GM18502 (cell line): ENCODE measurements around the gene SNAP29.
A peak's percentile ranks its signal among the peaks of the same experiment; 100 is the strongest.
"Not testable (repeated sequence)": the region's sequence is repeated elsewhere in the genome, so short reads cannot be mapped to it uniquely, and the experiment has no call there.

Experiments
- ATAC-seq: cut with Tn5 transposase; IDR thresholded peaks from one replicate; pipeline ENCODE4 v1.9.1; 2021; ENCODE audit warnings: mild to moderate bottlenecking; ENCODE audit not compliant: unreplicated experiment, poor library complexity

The SNAP29 gene

GRCh38 chr22:20858615-20859416 lies at the start of gene SNAP29, which contains the start of gene PI4KA:
TSS of gene SNAP29 (plus strand) at chr22:20859007. CDS start at chr22:20859111, 104 bp downstream.
TSS of gene PI4KA (minus strand) at chr22:20858811. CDS start at chr22:20858725, 86 bp downstream.
- ATAC-seq: peak; percentile 88

GRCh38 chr22:20809538-20810185 lies 49.1 kb upstream of the SNAP29 start:
- ATAC-seq: no peak

- ATAC-seq: no peak
These were observed 48.2 kb upstream of the SNAP29 start for GRCh38 chr22:20810645-20811044.

- ATAC-seq: no peak
These were observed 47.6 kb upstream of the SNAP29 start for GRCh38 chr22:20811171-20811570.

- ATAC-seq: no peak
These were observed 46.7 kb upstream of the SNAP29 start for GRCh38 chr22:20811971-20812660.

GRCh38 chr22:20813056-20813455 lies 45.8 kb upstream of the SNAP29 start:
- ATAC-seq: no peak

GRCh38 chr22:20814221-20814808 lies 44.5 kb upstream of the SNAP29 start:
- no peak for ATAC-seq

GRCh38 chr22:20815477-20816050 lies 43.2 kb upstream of the SNAP29 start:
- ATAC-seq: no peak

- ATAC-seq: no peak
These were observed 42.2 kb upstream of the SNAP29 start for GRCh38 chr22:20816559-20816958.

- no peak for ATAC-seq
These were observed 40.3 kb upstream of the SNAP29 start for GRCh38 chr22:20818471-20818870.

- ATAC-seq: no peak
These were observed 39.3 kb upstream of the SNAP29 start for GRCh38 chr22:20819471-20819870.

- not testable (repeated sequence) for ATAC-seq
These were observed 37.0 kb upstream of the SNAP29 start for GRCh38 chr22:20821717-20822239.

- ATAC-seq: no peak
These were observed 36.6 kb upstream of the SNAP29 start for GRCh38 chr22:20822240-20822639.

GRCh38 chr22:20823264-20823663 lies 35.5 kb upstream of the SNAP29 start:
- ATAC-seq: no peak

GRCh38 chr22:20825216-20825615 lies 33.6 kb upstream of the SNAP29 start:
- not testable (repeated sequence) for ATAC-seq

- no peak for ATAC-seq
These were observed 33.2 kb upstream of the SNAP29 start for GRCh38 chr22:20825624-20826023.

GRCh38 chr22:20826373-20827152 lies 32.2 kb upstream of the SNAP29 start:
- not testable (repeated sequence) for ATAC-seq

- ATAC-seq: no peak
These were observed 29.2 kb upstream of the SNAP29 start for GRCh38 chr22:20829491-20830134.

- no peak for ATAC-seq
These were observed 25.6 kb upstream of the SNAP29 start for GRCh38 chr22:20833225-20833665.
